ENCODE measurements around the gene GALNT17.

GALNT17 gene

DNA sequence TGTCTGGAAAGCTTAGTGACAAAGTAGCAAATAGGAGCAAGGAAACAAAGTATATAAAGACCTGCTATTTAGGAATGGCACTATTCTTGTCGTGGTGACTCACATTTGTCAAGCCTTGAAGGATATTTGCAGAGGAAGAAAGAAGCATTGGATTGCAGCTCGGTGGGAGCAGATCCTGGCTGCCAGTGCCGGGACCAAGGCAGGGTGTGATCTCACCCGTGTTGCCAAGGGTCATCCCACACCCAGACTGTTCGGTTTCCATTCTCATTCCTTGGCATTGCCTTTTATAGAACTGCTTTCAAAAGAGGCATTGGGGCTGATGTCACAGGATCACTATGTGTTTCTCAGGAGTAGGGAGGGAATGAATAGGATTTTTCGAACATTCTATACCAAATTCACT lies 176.2 kb downstream of the GALNT17 start:
- H3K27me3 ChIP-seq (ENCODE audit: control insufficient read depth in 1 of 2, insufficient read depth in 2 of 2, low read length in 2 of 2) = no peaks in the 10 kb centered on the region
- H3K9me3 ChIP-seq (ENCODE audit: control insufficient read depth in 2 of 2, low read length in 2 of 2) = no peaks in the 10 kb centered on the region
- H3K9ac ChIP-seq (ENCODE audit: low read length in 2 of 2) = no peak overlapping the region
- H3K36me3 ChIP-seq (ENCODE audit: control insufficient read depth in 2 of 2, insufficient read depth in 2 of 2, low read length in 2 of 2) = no peaks in the 10 kb centered on the region
- H3K4me1 ChIP-seq (ENCODE audit: control insufficient read depth, insufficient read depth, low read length) = peaks cover 3% of the 10 kb centered on the region
- no peak overlapping the region for H3K4me3 ChIP-seq (ENCODE audit: low read length in 2 of 2)
- no peak overlapping the region for H3K27ac ChIP-seq (ENCODE audit: low read length)

DNA sequence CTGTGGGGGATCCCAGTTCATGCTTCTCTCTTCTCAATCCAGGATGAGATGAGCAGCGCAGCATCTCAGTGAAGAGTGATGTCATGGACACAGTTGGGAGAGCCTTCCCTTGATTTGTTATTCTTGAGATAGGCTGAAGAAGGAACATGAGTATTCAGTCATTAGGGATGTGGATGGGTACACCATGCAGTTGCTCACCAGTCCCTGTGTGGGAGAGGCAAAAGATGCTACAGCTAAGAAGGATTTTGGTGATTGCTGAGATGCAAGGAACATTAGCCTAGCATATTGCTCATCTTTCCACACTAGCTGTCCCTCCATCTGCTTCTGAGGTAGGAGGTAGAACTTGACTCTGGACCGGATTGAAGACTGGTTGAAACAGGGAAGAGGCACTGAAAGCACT lies 179.6 kb downstream of the GALNT17 start:
- Histone ChIP-seq H3K4me3 (ENCODE audit: low read length in 2 of 2) (no peak overlapping the region), H3K27me3 (ENCODE audit: control insufficient read depth in 1 of 2, insufficient read depth in 2 of 2, low read length in 2 of 2) (no peaks in the 10 kb centered on the region), H3K9me3 (ENCODE audit: control insufficient read depth in 2 of 2, low read length in 2 of 2) (peaks cover 0 to 5% of the 10 kb centered on the region in 2 donors), H3K4me1 (ENCODE audit: control insufficient read depth, insufficient read depth, low read length) (peaks cover 3% of the 10 kb centered on the region), H3K9ac (ENCODE audit: low read length in 2 of 2) (no peak overlapping the region), H3K36me3 (ENCODE audit: control insufficient read depth in 2 of 2, insufficient read depth in 2 of 2, low read length in 2 of 2) (no peaks in the 10 kb centered on the region), H3K27ac (ENCODE audit: low read length) (no peak overlapping the region)

DNA sequence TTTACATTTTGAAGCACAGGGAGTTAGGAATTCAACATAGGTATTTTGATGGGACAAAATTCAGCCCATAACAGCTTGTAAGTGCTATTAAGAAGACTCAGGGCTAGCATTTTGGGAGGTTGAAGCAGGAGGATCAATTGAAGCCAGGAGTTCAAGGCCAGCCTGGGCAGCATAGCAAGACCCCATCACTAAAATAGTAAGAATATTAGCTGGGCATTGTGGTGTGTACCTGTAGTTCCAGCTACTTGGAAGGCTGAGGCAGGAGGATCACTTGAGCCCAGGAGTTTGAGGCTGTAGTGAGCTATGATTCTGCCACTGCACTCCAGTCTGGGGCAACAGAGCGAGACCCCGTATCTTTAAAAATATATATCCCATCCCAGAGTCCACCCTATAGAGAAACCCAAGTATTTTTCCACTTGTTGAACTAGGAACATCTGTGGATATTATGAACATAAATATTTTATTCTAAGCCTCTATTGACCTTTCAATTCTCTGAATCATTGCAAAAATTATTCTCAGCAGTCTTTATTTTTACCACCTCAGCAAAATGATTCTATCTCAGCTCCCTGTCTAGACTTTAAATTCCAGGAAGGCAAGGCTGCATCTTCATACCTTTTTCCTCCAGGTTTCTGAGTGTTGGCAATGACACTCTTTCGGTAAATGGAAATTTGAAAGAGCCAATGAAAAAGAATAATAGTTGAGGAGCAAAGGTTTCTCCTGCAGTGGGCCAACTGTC lies 181.0 kb downstream of the GALNT17 start:
- peaks cover 3% of the 10 kb centered on the region for H3K4me1 ChIP-seq (ENCODE audit: control insufficient read depth, insufficient read depth, low read length)
- H3K9me3 ChIP-seq (ENCODE audit: control insufficient read depth in 2 of 2, low read length in 2 of 2) = peaks cover 0 to 5% of the 10 kb centered on the region in 2 donors
- H3K27me3 ChIP-seq (ENCODE audit: control insufficient read depth in 1 of 2, insufficient read depth in 2 of 2, low read length in 2 of 2) = no peaks in the 10 kb centered on the region
- no peak overlapping the region for H3K9ac ChIP-seq (ENCODE audit: low read length in 2 of 2)
- H3K36me3 ChIP-seq (ENCODE audit: control insufficient read depth in 2 of 2, insufficient read depth in 2 of 2, low read length in 2 of 2) = no peaks in the 10 kb centered on the region
- no peak overlapping the region for H3K4me3 ChIP-seq (ENCODE audit: low read length in 2 of 2)
- H3K27ac ChIP-seq (ENCODE audit: low read length) = no peak overlapping the region

DNA sequence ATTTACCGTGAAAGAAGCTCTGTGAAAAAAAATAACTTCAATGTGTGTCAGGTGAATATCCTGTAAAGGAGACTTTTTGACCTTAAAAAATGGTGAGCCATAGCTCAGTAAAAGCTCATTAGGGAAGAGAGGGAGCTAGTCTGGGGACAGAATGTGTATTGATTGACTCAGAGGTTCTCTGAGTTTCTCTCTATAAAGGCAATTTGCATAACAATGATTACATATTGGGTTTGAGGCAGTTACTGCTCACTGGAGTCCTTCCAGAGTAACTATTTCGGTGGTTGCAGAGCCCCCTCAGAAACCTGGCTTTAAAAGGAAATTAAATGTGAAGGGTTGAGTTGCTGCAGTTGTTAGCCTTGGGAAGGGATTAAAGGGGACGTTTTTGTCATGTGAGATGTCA lies 181.6 kb downstream of the GALNT17 start:
- H3K9me3 ChIP-seq (ENCODE audit: control insufficient read depth in 2 of 2, low read length in 2 of 2) = peaks cover 0 to 5% of the 10 kb centered on the region in 2 donors
- no peak overlapping the region for H3K9ac ChIP-seq (ENCODE audit: low read length in 2 of 2)
- no peak overlapping the region for H3K27ac ChIP-seq (ENCODE audit: low read length)
- H3K36me3 ChIP-seq (ENCODE audit: control insufficient read depth in 2 of 2, insufficient read depth in 2 of 2, low read length in 2 of 2) = no peaks in the 10 kb centered on the region
- H3K27me3 ChIP-seq (ENCODE audit: control insufficient read depth in 1 of 2, insufficient read depth in 2 of 2, low read length in 2 of 2) = no peaks in the 10 kb centered on the region
- no peak overlapping the region for H3K4me3 ChIP-seq (ENCODE audit: low read length in 2 of 2)
- no peaks in the 10 kb centered on the region for H3K4me1 ChIP-seq (ENCODE audit: control insufficient read depth, insufficient read depth, low read length)

DNA sequence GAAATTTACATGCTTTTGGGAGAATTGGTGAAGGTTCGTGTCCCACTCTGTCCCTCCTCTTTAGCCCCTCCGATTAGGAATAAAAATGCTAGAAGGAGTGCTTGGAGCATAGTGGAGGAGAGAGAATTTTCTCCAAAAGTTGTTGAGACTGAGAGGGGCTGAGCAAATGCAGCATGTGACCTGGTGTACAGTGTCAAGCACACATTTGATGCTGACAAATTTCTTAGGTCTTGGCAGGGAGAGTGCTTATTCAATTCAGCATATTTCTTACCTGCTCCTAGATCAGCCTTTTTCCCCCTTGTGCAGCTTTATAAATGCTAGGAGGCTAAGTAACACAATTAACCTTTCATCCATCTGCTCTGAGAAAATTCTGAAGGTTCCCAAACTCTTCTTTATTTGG lies 189.0 kb downstream of the GALNT17 start:
- Histone ChIP-seq H3K9me3 (ENCODE audit: control insufficient read depth in 2 of 2, low read length in 2 of 2) (peaks cover 0 to 3% of the 10 kb centered on the region in 2 donors), H3K36me3 (ENCODE audit: control insufficient read depth in 2 of 2, insufficient read depth in 2 of 2, low read length in 2 of 2) (no peaks in the 10 kb centered on the region), H3K27me3 (ENCODE audit: control insufficient read depth in 1 of 2, insufficient read depth in 2 of 2, low read length in 2 of 2) (no peaks in the 10 kb centered on the region), H3K27ac (ENCODE audit: low read length) (no peak overlapping the region), H3K4me3 (ENCODE audit: low read length in 2 of 2) (no peak overlapping the region), H3K9ac (ENCODE audit: low read length in 2 of 2) (no peak overlapping the region), H3K4me1 (ENCODE audit: control insufficient read depth, insufficient read depth, low read length) (peaks cover 2% of the 10 kb centered on the region)

DNA sequence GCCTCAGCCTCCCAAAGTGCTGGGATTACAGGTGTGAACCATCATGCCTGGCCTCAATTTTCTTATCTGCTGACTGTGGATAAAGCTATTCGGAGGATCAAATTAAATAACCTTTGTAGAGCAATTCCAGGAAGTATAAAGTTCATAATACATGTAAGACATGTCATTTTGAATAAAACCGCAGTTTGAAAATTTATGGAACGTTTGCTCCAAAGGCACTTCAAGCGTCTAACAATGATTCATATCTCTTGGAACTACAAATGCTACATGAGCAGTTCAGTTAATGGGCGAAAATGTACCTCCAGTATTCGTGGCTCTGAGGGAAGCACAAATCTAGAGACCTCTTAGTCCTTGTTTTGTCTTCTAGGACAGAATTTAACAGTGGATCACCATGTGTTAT lies 190.3 kb downstream of the GALNT17 start:
- H3K27me3 ChIP-seq (ENCODE audit: control insufficient read depth in 1 of 2, insufficient read depth in 2 of 2, low read length in 2 of 2) = no peaks in the 10 kb centered on the region
- H3K9ac ChIP-seq (ENCODE audit: low read length in 2 of 2) = no peak overlapping the region
- no peak overlapping the region for H3K27ac ChIP-seq (ENCODE audit: low read length)
- no peaks in the 10 kb centered on the region for H3K36me3 ChIP-seq (ENCODE audit: control insufficient read depth in 2 of 2, insufficient read depth in 2 of 2, low read length in 2 of 2)
- peaks cover 2% of the 10 kb centered on the region for H3K4me1 ChIP-seq (ENCODE audit: control insufficient read depth, insufficient read depth, low read length)
- no peak overlapping the region for H3K4me3 ChIP-seq (ENCODE audit: low read length in 2 of 2)
- peaks cover 0 to 3% of the 10 kb centered on the region in 2 donors for H3K9me3 ChIP-seq (ENCODE audit: control insufficient read depth in 2 of 2, low read length in 2 of 2)

DNA sequence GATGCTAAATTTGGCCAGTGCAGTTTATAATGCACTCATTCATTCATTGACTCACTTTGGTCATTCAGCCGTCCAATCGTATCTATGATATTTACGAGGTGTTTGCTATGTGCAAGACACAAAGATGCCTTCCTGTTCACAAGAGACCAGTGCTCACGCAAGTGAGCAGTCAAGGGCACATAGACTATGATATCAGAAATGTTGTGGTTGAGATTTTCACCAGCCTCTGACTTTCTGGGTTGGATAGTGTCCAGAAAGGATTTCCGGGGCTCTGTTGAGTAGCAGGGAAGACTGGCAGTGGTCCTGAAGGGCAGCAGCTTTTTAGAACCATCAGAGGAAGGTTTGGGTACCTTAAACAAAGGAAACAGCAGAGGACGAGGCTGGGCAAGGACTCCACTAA lies 191.8 kb downstream of the GALNT17 start:
- Histone ChIP-seq H3K9ac (ENCODE audit: low read length in 2 of 2) (no peak overlapping the region), H3K9me3 (ENCODE audit: control insufficient read depth in 2 of 2, low read length in 2 of 2) (peaks cover 0 to 3% of the 10 kb centered on the region in 2 donors), H3K27ac (ENCODE audit: low read length) (no peak overlapping the region), H3K4me1 (ENCODE audit: control insufficient read depth, insufficient read depth, low read length) (peaks cover 2% of the 10 kb centered on the region), H3K36me3 (ENCODE audit: control insufficient read depth in 2 of 2, insufficient read depth in 2 of 2, low read length in 2 of 2) (no peaks in the 10 kb centered on the region), H3K27me3 (ENCODE audit: control insufficient read depth in 1 of 2, insufficient read depth in 2 of 2, low read length in 2 of 2) (no peaks in the 10 kb centered on the region), H3K4me3 (ENCODE audit: low read length in 2 of 2) (no peak overlapping the region)

DNA sequence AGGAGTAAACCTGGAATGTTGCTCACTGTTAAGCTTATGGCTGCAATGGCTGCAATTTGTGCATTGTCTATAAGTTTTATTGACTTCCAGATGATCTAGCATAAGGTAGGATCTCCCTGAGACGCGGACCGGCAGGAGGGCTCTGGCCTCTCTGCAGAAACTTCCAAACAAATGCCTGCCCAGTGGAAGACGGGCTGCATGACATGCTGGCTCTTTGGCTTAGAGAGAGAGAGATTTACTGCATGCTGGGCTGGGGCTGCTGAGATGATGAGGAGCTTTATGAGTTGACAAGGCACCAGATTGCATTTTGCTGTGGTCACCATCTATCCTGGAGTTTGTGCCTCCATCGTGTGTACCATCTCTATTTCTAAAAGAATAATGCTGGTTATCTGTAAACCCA lies 193.2 kb downstream of the GALNT17 start:
- Histone ChIP-seq H3K9me3 (ENCODE audit: control insufficient read depth in 2 of 2, low read length in 2 of 2) (no peaks in the 10 kb centered on the region), H3K27me3 (ENCODE audit: control insufficient read depth in 1 of 2, insufficient read depth in 2 of 2, low read length in 2 of 2) (no peaks in the 10 kb centered on the region), H3K4me3 (ENCODE audit: low read length in 2 of 2) (no peak overlapping the region), H3K36me3 (ENCODE audit: control insufficient read depth in 2 of 2, insufficient read depth in 2 of 2, low read length in 2 of 2) (no peaks in the 10 kb centered on the region), H3K4me1 (ENCODE audit: control insufficient read depth, insufficient read depth, low read length) (peaks cover 2% of the 10 kb centered on the region), H3K27ac (ENCODE audit: low read length) (no peak overlapping the region), H3K9ac (ENCODE audit: low read length in 2 of 2) (no peak overlapping the region)

DNA sequence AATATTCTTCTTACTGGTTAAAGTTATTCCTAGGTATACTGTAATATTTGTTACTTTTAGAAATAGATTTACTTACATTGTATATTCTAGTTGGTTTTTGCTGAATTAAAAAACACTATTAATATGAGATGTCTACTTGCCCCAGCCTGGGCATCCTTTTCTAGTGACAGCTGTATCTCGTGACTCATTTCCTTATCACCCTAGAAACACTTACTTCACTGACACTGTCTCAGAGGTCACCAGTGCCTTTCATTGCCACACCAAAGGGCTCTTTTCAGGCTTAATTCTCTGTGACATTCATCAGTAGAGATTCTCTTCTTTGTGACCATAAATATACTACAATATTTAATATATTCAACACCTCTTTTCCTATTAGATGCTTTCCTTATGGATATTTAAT lies 194.7 kb downstream of the GALNT17 start:
- no peaks in the 10 kb centered on the region for H3K4me1 ChIP-seq (ENCODE audit: control insufficient read depth, insufficient read depth, low read length)
- no peak overlapping the region for H3K4me3 ChIP-seq (ENCODE audit: low read length in 2 of 2)
- H3K9me3 ChIP-seq (ENCODE audit: control insufficient read depth in 2 of 2, low read length in 2 of 2) = no peaks in the 10 kb centered on the region
- H3K27ac ChIP-seq (ENCODE audit: low read length) = no peak overlapping the region
- H3K36me3 ChIP-seq (ENCODE audit: control insufficient read depth in 2 of 2, insufficient read depth in 2 of 2, low read length in 2 of 2) = no peaks in the 10 kb centered on the region
- H3K27me3 ChIP-seq (ENCODE audit: control insufficient read depth in 1 of 2, insufficient read depth in 2 of 2, low read length in 2 of 2) = no peaks in the 10 kb centered on the region
- no peak overlapping the region for H3K9ac ChIP-seq (ENCODE audit: low read length in 2 of 2)

DNA sequence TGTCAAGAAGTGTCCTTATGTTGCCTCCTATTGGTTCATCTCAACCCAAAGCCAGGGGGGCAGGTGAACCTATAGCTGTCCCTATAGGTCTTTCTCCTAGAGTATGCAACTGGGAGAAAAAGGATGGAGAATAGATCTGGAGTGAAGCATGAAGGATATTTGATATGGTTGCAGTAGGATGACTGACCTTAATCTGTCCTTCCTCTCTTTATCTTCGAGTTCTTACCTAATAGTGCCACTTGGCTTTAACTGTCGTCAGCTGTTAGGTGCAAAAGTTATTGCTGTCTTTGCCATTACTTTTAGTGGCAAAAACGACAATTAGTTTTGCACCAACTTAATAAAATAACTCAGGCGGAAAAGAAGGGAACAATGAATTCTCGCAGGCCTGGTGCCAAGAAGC lies 196.0 kb downstream of the GALNT17 start:
- Histone ChIP-seq H3K27ac (ENCODE audit: low read length) (no peak overlapping the region), H3K36me3 (ENCODE audit: control insufficient read depth in 2 of 2, insufficient read depth in 2 of 2, low read length in 2 of 2) (no peaks in the 10 kb centered on the region), H3K4me3 (ENCODE audit: low read length in 2 of 2) (no peak overlapping the region), H3K27me3 (ENCODE audit: control insufficient read depth in 1 of 2, insufficient read depth in 2 of 2, low read length in 2 of 2) (no peaks in the 10 kb centered on the region), H3K9ac (ENCODE audit: low read length in 2 of 2) (no peak overlapping the region), H3K9me3 (ENCODE audit: control insufficient read depth in 2 of 2, low read length in 2 of 2) (no peaks in the 10 kb centered on the region), H3K4me1 (ENCODE audit: control insufficient read depth, insufficient read depth, low read length) (no peaks in the 10 kb centered on the region)

DNA sequence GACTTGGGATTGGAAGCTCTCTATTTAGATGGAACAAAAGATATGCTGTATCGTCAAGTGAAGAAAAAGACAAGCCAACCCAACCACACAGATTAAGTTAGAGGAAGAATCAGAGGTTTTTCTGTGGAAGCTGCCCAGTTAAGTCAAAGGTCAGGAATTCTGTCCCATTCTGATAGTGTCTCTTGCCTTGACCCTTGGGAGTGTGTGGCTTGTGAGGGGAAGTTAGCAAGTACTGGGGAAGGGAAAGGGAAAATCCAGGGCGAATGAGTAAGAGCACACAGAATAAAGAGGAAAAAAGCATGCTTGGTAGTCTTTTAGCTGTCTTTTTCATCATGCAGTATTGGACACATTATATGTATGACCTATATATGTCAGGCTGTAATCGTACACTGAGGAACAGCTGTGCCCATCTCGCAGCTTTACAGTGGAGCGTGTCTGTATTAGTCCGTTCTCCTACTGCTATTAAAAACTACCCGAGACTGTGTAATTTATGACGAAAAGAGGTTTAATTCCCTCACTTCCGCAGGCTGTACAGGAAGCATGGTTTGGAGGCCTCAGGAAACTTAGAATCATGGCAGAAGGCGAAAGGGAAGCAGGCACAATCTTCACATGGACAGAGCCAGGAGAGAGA lies 197.2 kb downstream of the GALNT17 start:
- Histone ChIP-seq H3K36me3 (ENCODE audit: control insufficient read depth in 2 of 2, insufficient read depth in 2 of 2, low read length in 2 of 2) (no peaks in the 10 kb centered on the region), H3K4me1 (ENCODE audit: control insufficient read depth, insufficient read depth, low read length) (no peaks in the 10 kb centered on the region), H3K9me3 (ENCODE audit: control insufficient read depth in 2 of 2, low read length in 2 of 2) (no peaks in the 10 kb centered on the region), H3K27ac (ENCODE audit: low read length) (no peak overlapping the region), H3K4me3 (ENCODE audit: low read length in 2 of 2) (no peak overlapping the region), H3K27me3 (ENCODE audit: control insufficient read depth in 1 of 2, insufficient read depth in 2 of 2, low read length in 2 of 2) (no peaks in the 10 kb centered on the region), H3K9ac (ENCODE audit: low read length in 2 of 2) (no peak overlapping the region)
